22Rv1 (cell line): ENCODE results near the gene RASSF10.

Experiments used
- H3K27ac ChIP-seq: fragments of 450-650 bp; 2 replicates; pipeline ENCODE4 v1.5.1; 2017
- ZFX ChIP-seq: fragments of 450-650 bp; IDR thresholded peaks from 2 replicates; pipeline ENCODE4 v1.6.1; 2017; ENCODE audit warnings: antibody characterized with exemption, borderline replicate concordance
- TF ChIP-seq, protein P1 (sequence below): fragments of 450-650 bp; IDR thresholded peaks from 2 replicates; pipeline ENCODE4 v1.5.1; 2017; ENCODE audit warnings: mild to moderate bottlenecking

RASSF10 gene

DNA sequence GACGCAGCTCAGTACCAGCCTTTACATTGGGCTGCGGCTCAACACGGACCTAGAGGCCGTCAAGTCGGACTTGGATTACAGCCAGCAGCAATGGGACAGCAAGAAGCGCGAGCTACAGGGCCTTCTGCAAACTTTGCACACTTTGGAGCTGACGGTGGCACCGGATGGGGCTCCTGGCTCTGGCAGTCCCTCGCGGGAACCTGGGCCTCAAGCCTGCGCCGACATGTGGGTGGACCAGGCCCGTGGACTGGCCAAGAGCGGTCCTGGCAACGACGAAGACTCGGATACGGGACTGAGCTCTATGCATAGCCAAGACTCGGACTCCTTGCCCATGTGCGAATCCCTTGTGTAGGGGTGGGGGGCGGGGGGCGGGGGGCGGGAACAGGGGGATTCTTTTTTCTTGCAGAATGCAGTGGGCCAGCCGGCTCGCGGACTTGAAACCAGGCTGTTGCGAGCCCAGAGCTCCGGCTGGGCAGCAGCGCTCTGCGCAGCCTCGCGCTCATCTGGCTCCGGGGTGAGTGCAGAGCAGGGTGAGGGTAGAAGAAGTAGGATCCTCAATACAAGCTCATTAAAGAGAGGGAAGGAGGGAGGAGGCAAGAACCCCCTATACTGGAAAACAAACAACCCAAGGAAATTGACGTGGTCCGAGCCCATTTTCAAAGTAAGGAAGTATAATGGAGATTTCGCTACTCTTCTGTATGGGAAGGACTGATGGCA, 1.8 kb downstream of the RASSF10 start:
- TF ChIP-seq, protein P1, sequence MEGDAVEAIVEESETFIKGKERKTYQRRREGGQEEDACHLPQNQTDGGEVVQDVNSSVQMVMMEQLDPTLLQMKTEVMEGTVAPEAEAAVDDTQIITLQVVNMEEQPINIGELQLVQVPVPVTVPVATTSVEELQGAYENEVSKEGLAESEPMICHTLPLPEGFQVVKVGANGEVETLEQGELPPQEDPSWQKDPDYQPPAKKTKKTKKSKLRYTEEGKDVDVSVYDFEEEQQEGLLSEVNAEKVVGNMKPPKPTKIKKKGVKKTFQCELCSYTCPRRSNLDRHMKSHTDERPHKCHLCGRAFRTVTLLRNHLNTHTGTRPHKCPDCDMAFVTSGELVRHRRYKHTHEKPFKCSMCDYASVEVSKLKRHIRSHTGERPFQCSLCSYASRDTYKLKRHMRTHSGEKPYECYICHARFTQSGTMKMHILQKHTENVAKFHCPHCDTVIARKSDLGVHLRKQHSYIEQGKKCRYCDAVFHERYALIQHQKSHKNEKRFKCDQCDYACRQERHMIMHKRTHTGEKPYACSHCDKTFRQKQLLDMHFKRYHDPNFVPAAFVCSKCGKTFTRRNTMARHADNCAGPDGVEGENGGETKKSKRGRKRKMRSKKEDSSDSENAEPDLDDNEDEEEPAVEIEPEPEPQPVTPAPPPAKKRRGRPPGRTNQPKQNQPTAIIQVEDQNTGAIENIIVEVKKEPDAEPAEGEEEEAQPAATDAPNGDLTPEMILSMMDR: no peak
- no peak for TF ChIP-seq ZFX
- H3K27ac ChIP-seq: no peak overlapping the region

DNA sequence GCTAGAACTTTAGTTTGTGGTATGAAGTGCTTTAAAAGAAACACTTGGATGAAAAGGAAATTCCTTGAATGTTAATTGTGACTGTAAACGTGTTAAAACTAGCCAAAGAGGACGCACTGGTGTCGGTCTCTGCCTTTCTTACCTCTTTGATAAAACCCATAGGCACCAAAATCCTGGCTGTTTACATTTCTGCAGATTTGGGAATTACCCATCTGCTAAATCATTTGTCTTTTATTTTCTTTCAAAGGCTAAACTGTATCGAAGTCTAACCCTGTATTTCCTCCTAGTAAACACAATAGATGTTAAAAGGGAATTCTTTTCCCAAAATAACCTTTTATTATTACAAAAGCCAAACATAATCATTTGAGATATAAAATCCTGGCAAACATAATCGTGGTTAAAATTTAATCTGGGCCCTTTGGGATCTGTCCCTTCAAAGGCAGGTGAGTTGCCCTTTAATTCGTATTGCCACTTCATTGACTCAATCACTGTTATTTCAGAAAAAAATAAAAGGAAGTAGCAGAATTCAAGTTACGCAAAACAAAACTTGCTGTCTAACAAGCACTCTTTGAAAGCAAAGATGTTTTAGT, 2.4 kb downstream of the RASSF10 start:
- TF ChIP-seq ZFX: no peak
- TF ChIP-seq, protein P1: no peak
- no peak overlapping the region for H3K27ac ChIP-seq

DNA sequence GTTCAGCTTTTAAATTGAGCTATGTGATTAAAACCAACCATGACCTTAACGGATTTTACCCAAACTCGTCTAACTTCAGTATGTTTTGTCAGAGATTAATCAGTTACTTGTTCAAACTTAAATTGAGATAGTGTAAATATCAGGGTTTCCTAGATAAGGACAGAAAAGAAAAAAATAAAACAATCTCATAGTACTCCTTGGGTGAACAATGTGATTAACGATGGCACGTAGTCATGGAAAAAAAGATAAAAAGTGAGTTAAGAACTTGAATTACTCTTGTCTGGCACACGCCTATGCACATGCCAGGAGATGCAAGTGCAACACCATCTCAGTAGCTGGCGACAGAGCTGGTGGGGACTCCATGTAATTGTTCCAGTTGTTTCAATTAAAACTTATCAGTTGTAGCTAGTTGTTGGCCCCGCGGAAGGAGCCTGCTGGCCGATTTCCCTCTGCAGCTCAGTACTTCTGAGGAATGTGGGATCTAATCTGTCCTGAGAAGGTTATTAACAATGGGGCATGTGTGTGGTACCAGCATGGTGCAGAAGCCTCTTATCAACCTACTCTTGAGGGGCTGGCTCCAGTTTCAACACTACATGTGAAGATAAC, 3.0 kb downstream of the RASSF10 start:
- no peak for TF ChIP-seq ZFX
- TF ChIP-seq, protein P1: no peak
- H3K27ac ChIP-seq: no peak overlapping the region

DNA sequence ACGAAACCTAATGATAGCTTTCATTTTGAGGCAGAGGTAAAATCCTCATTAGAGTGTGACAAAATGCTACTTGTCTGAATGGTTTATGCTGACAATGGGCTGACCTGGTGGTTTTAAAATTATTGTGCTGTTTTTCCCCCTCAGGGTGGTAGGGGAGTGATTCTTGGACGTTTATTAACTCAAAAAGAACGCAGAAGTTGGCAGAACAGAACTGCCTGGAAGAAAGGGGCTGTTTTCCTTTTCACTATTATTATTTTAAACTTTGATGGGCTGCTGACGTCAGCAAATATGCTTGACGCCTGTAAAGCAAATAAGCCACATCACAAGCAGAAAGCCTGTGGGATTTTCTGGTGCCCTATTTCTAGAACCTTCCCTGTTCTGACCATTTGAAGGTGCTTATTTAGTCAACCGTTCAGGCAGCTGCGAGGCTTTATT, 4.0 kb downstream of the RASSF10 start:
- TF ChIP-seq ZFX: no peak
- TF ChIP-seq, protein P1: no peak
- H3K27ac ChIP-seq: no peak overlapping the region

DNA sequence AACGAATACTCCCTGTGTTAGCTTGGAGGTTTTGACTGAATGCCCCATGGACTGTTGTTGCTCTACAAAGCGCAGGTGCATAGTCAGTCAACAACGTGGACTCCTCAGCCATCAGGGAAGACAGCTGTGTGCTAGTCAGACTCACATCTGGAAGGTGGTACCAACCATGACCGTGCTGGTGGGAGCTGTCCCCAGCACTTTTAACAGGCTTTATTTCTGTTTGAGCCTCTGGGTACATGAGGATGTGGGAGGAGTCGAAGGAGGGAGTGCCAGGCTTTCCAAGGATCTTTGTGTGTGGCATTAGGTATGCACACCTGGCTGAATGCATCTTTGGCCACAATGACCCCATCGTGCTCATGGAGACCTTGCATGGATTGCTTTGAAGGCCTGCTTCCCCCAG, 6.6 kb downstream of the RASSF10 start:
- TF ChIP-seq ZFX: no peak
- TF ChIP-seq, protein P1: no peak
- no peak overlapping the region for H3K27ac ChIP-seq

DNA sequence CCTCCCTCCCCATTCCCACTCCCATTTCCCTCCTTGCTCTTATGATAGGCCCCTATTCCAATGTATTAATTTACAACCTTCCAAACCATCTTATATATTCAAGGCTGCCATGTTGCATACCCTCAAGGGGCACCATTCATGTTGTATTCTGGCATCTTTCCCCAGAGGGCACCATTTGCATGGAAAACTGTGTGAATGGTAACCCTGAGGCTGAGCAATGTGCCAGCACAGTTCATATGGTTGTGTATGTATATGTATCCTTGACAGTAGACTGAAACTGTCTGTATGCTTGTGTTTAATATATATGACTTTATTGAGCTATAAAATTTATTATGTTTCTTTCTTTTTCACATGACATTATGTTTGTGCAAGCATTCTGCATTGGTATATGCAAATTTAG, 7.3 kb downstream of the RASSF10 start:
- H3K27ac ChIP-seq: no peak overlapping the region
- TF ChIP-seq ZFX: no peak
- TF ChIP-seq, protein P1: no peak

DNA sequence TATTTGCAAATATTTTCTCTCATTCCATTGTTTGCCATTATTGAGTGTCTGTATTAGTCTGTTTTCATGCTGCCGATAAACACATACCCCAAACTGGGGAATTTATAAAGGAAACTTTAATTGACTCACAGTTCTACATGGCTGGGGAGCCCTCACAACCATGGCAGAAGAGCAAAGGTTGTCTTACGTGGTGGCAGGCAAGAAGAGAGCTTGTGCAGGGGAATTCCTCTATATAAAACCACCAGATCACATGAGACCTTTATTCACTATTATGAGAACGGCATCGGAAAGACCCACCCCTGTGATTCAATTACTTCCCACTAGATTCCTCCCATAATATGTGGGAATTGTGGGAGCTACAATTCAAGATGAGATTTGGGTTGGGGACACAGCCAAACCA, 10.2 kb downstream of the RASSF10 start:
- H3K27ac ChIP-seq: no peak overlapping the region
- TF ChIP-seq, protein P1: no peak
- no peak for TF ChIP-seq ZFX
